Activated effector memory CD4-positive, alpha-beta T cell treated with anti-CD3 and anti-CD28 coated beads, Interleukin-2, amount 50 U/mL, for 16 hours (primary cell): ENCODE measurements around the gene ZNF536.
"Not testable (repeated sequence)": the region's sequence is repeated elsewhere in the genome, so short reads cannot be mapped to it uniquely, and the experiment has no call there.

Experiments
- DNase-seq: peaks from one replicate; pipeline ENCODE4 v3.0.0-alpha.2; 2020

The ZNF536 gene

DNA sequence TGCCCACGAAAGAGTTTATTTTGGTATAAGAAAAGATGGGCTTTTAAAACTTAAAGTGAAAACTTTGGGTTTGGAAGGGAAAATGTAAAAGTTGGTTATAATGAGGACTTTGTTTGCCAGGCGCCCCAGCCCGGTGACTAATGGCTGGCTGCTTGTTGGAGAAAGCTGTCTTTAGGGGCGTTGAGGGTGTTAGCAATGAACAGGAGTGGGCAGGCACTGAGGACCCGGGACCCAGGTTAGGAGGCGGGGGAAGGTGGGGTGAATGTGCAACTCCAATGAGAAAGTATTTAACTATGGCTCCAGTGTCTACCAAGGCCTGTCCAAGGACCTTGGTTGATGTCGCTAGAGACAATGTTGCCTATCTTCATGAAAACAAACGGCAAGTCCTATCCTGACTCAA is 118.6 kb downstream of the ZNF536 start:
- no peak for DNase-seq

- no peak for DNase-seq
These were observed 120.5 kb downstream of the ZNF536 start for GRCh38 chr19:30492586-30493270.

DNA sequence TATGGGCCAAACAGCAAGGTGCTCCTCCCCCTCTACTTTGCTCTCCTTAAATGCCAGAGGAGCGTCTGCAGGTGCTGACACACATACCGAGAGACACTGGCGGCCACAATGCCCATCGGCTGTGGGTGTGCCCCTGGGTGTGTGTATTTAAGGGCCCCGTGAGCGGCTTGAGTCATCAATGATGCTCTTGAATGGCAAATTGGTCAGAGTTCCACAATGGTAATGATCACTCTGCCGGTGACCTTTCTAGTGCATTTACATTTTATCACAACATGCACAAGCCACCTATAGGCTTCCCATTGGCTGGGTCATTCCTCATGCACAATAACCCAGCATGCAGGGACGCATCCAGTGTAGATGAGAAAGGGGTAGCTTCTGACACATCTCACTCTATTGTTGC is 124.8 kb downstream of the ZNF536 start:
- no peak for DNase-seq

DNA sequence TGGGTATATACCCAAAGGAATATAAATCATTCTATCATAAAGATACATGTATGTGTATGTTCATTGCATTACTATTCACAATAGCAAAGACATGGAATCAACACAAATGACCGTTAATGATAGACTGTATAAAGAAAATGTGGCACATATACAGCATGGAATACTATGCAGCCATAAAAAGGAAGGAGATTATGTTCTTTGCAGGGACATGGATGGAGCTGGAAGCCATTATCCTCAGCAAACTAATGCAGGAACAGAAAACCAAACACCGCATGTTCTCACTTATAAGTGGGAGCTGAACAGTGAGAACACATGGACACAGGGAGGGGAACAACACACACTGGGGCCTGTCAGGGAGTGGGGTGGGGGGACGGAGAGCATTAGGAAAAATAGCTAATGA is 125.9 kb downstream of the ZNF536 start:
- not testable (repeated sequence) for DNase-seq

GRCh38 chr19:30498707-30499106 is 126.5 kb downstream of the ZNF536 start:
- no peak for DNase-seq

DNA sequence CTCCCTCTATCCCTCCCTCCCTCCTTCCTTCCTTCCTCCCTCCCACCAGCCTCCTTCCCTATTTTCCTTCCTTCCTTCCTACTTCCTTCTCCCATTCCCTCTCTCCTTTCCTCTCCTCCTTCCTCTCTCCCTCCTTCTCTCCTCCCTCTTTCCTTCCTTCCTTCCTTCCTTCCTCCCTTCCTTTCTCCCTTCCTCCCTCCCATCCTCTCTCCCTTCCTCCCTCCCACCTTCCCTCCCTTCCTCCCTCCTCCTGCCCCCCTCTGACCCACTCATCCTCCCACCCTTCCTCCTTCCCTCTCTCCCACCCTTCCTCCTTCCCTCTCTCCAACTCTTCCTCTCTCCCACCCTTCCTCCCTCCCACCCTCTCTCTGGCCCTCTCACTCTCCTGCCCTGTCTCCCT is 132.1 kb downstream of the ZNF536 start:
- DNase-seq = no peak

DNA sequence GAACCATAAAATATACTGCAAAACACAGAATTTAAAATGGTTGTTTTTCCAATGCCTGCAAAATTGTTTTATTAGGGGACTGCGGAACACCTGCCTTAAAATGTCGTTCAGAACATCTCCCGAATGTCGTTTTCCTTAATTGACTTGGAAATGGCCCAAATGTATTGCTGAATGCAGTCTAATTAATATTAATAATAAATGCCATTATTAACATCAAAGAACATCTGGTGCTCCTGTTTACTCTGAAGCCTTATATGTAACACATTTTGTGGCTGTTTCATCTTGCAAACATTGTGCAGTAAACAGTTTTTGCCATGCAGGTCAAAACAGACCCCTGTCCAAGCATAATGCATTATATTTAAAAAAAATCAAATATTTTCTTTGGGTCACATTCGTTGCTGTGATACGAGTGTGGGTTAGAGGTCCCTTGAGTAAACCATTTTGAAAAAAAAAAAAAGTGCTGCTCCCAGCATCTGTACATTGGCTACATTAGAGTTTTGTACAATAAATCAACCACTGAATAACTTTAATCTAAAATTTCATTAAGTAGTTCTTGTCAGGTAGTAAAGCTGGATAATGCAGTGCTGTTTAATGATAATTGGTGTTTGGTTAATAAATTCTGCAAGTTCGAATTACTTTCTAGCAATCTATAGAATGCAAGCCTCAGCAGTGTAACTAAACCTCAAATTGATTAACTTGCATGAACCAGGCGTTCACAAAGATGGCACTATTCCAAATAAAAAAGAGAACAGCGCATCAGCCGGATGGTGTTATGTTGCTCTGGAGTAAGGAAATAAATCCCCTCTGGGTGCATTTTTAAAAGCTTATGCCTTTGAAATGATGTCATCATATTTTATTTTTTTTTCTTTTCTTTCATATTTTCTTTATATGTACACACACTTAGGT is 140.2 kb downstream of the ZNF536 start:
- no peak for DNase-seq

DNA sequence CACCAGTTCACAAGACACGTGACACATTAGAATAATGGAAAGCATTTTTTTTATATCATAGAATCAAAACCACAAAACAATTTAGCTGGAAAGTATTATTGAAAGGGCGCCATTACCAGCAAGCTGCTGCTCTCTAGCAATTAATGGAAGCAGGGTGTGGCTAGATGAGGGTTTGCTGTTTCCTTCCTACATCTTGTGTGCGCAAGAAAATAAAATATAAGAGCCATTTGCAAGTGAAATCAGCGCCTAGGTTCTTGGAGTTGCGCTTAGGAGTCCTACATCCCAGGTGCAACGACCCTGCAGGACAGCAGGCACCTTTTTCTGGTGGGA is 140.9 kb downstream of the ZNF536 start:
- no peak for DNase-seq

DNA sequence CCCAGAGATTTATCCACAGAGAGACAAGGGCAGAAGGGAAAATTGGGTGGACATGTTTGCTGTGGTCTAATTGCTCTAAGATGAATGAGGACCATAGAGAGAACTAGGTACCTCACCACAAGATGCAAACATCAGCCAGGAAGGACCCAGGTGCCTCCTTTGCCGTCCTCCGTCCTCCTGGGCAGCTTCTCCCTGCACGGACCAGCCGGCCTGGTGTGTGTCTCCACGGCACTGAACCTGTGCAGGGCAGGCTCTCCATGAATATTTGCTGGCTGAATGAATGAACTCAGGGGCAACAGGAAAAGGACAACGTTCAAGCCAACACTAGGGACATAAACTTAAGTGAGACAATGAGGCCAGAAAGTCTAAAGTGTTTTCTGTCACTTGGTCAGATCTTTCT is 143.9 kb downstream of the ZNF536 start:
- no peak for DNase-seq

DNA sequence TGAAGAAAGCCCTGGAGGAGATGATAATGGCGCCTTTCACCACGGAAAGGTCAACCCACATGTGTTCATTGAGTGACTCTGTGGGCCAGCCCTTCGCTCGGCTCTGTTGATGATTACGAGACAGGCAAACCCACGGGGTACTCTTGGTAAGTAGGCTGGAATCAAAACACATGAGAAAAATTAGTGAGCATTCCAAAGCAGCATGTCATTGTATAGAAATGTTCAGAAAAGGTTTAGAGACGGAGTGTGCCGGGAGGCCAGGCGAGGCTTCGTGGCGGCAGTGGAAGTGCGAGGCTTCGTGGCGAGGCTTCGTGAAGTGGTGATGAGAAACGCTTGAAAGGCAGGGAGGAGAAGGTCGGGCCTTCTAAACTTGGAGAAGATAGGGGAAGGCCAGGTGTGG is 144.3 kb downstream of the ZNF536 start:
- DNase-seq = no peak

GRCh38 chr19:30518965-30519606 is 146.9 kb downstream of the ZNF536 start:
- no peak for DNase-seq

DNA sequence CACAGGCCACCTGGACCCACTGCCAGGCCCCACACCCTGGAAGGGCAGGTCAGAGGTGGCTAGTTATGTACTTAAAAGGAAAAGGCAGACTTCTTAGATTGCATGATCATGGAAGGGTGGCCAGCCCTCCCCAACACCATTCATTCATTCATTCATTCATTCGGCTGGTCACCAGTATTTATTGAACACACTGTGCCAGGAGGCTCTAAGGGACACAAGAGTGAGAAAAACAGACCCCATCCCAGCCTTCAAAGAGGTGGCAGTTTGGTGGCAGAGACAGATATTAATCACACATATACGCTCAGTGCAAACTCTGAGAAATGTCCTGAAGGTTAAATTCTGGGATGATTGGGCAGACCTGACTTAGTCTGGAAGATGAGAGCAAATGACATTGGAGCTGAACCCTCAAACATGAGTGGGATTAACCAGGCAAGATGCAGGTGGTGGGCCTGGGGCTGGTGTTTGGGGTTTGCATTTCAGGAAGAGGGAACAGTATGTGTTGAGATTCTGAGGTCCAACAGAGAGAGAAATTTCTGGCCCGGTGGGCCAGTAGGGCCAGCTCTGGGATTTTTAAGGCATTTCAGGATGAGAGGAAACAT is 147.5 kb downstream of the ZNF536 start:
- DNase-seq = no peak

- no peak for DNase-seq
These were observed 148.7 kb downstream of the ZNF536 start for GRCh38 chr19:30520735-30521479.

DNA sequence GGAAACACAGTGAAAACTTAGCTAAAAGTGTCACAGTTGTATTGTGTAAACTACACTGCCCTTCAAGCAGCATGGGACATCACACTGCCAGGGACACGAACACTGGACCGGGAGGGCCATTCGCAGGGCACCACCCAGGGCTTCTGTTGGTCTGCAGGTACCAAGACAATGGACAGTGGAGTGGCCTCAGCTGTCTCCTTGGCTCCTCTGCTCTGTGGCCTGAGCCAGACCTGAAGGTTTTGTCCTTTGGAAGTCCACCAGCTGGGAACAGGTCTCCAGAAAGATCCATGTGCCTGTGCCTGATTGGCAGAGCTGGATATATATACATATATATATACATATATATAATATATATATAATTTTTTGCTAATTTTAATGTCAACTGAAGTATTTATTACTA is 149.8 kb downstream of the ZNF536 start:
- DNase-seq = no peak

GRCh38 chr19:30522341-30522740 is 150.2 kb downstream of the ZNF536 start:
- DNase-seq = no peak

DNA sequence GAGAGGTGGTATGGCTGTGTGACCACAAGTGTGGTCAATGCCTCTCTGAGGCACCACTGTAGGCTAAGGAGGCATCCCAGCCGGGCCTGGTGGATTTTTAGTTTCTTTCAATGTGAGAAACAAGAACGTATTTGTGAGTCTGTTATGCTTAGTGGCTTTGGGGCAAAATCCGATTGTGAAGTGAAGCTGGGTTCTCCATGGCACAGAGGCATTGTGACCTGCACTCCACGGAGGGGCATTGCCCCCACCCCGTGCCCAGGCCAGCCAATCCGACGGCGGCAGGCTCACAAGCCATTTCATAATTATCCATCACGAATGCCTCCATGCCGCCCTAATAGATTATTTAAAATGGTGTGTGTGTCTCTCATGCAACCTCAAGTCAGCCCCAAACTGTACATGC is 151.6 kb downstream of the ZNF536 start:
- no peak for DNase-seq

- no peak for DNase-seq
These were observed 153.2 kb downstream of the ZNF536 start for GRCh38 chr19:30525383-30525782.

GRCh38 chr19:30528919-30529318 is 156.7 kb downstream of the ZNF536 start:
- DNase-seq = no peak

DNA sequence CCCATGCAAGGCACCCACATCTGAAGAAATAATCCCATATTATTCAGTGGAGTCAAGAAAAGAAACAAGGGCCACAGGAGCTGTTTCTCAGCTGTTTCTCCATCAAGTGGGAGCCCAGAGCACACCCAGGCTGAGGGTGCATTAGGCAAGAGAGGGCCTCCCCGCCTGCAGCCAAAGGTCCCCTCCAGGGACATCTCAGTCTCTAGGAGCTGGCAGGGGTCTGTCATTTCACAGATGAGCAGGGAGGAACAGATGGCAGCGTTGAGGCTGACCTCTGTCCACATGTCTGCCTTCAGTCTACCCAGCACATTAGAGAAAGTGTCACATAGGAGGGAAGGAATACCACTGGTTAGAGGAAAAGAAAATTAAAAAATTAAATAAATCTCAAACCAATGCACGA is 157.7 kb downstream of the ZNF536 start:
- DNase-seq = no peak

DNA sequence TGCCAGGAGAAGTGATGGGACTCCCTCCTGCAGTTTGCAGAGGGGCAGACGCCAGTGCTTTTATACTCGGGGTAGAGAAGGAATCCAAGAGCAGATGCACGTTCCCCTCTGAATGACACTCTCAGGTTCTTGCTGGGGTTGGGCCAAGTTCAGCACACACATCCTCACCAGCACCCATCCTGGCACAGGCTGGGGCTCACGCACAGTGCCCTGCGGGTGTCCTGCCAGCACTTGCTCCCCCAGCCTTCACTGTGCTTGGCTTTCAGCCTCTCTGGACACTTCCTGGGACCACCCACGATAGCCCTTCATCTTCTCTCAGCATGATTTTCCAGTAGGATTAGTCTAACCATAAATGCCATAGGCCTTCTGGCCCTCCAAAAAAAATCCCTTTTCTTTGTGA is 158.6 kb downstream of the ZNF536 start:
- no peak for DNase-seq

- no peak for DNase-seq
These were observed 162.8 kb downstream of the ZNF536 start for GRCh38 chr19:30535011-30535410.

GRCh38 chr19:30536975-30537374 is 164.8 kb downstream of the ZNF536 start:
- no peak for DNase-seq

- no peak for DNase-seq
These were observed 167.1 kb downstream of the ZNF536 start for GRCh38 chr19:30539315-30539714.
